HepG2 (cell line): Measurements from ENCODE around the gene ANKRD65. TPM values are rescaled to one million over a fixed set of nuclear protein-coding genes. Genes with fewer than 3 reads are reported as not detected.
A peak's percentile ranks its signal among the peaks of the same experiment; 100 is the strongest.

Source experiments
- AHDC1 ChIP-seq: sonication (generic); formaldehyde crosslinking; IDR thresholded peaks from 2 replicates; pipeline ENCODE4 v1.5.1; 2020; ENCODE audit warnings: mild to moderate bottlenecking, missing genetic modification reagents, borderline replicate concordance
- FOSL2 ChIP-seq: sonication (generic); formaldehyde crosslinking; IDR thresholded peaks from 2 replicates; pipeline ENCODE4 v1.4.0; 2020; ENCODE audit warnings: missing genetic modification reagents
- HNF4G ChIP-seq, 2 experiments: sonication (generic) in 1 of 2; formaldehyde crosslinking in 1 of 2; IDR thresholded peaks; 2 replicates each; pipeline versions ENCODE4 v1.4.0 to v1.6.1; 2011 to 2020; ENCODE audit warnings: borderline replicate concordance in 2 of 2, low read depth in 2 of 2, mild to moderate bottlenecking in 2 of 2, low read length in 1 of 2, missing genetic modification reagents in 1 of 2, moderate library complexity in 1 of 2
- IRF2 ChIP-seq: IDR thresholded peaks from 2 replicates; pipeline ENCODE4 v1.6.1; 2018; ENCODE audit warnings: missing genetic modification reagents, missing compliant biosample characterization
- MYPOP ChIP-seq: sonication (generic); formaldehyde crosslinking; IDR thresholded peaks from 2 replicates; pipeline ENCODE4 v1.8.1; 2023; ENCODE audit warnings: mild to moderate bottlenecking, moderate library complexity, missing genetic modification reagents
- NFIB ChIP-seq: sonication (generic); formaldehyde crosslinking; IDR thresholded peaks from 2 replicates; pipeline ENCODE4 v1.9.0; 2021; ENCODE audit warnings: missing genetic modification reagents, mild to moderate bottlenecking, borderline replicate concordance
- PAXIP1 ChIP-seq: sonication (generic); formaldehyde crosslinking; conservative IDR thresholded peaks from 2 replicates; pipeline ENCODE4 v1.4.0; 2020; ENCODE audit warnings: mild to moderate bottlenecking, missing genetic modification reagents, moderate library complexity
- RBFOX2 ChIP-seq: fragments of 200-400 bp; formaldehyde crosslinking; IDR thresholded peaks from 2 replicates; pipeline ENCODE4 v1.6.1; 2017; ENCODE audit warnings: low read depth, mild to moderate bottlenecking, low read length
- SPEN ChIP-seq: sonication (generic); formaldehyde crosslinking; IDR thresholded peaks from 2 replicates; pipeline ENCODE4 v1.5.1; 2020; ENCODE audit warnings: low read depth, mild to moderate bottlenecking, missing genetic modification reagents
- ZBTB8A ChIP-seq: sonication (generic); formaldehyde crosslinking; IDR thresholded peaks from 2 replicates; pipeline ENCODE4 v1.4.0; 2020; ENCODE audit warnings: mild to moderate bottlenecking, low read depth, missing genetic modification reagents, borderline replicate concordance
- ZMYM4 ChIP-seq: sonication (generic); formaldehyde crosslinking; IDR thresholded peaks from 2 replicates; pipeline ENCODE4 v1.8.1; 2023; ENCODE audit warnings: mild to moderate bottlenecking, missing genetic modification reagents
- ZNF281 ChIP-seq: sonication (generic); formaldehyde crosslinking; IDR thresholded peaks from 2 replicates; pipeline ENCODE4 v1.4.0; 2020; ENCODE audit warnings: missing genetic modification reagents, borderline replicate concordance
- ZNF510 ChIP-seq: sonication (generic); formaldehyde crosslinking; IDR thresholded peaks from 2 replicates; pipeline ENCODE4 v1.4.0; 2020; ENCODE audit warnings: low read depth, mild to moderate bottlenecking, missing genetic modification reagents
- ZNF773 ChIP-seq: sonication (generic); formaldehyde crosslinking; IDR thresholded peaks from 2 replicates; pipeline ENCODE4 v1.4.0; 2020; ENCODE audit warnings: missing genetic modification reagents, borderline replicate concordance
- polyA plus RNA-seq, 8 experiments: library from polyadenylated mRNA; depleted of rRNA in 3 of 8; stranded (reverse) in 7 of 8; unstranded in 1 of 8; fragments of >200 nt; fragmentation: Illumina TruSeq in 4 of 8; extraction: Trizol in 4 of 8; gene quantifications; 2 replicates each; pipeline versions ENCODE4 v1.2.1 to v1.2.3, GENCODE V29; 2011 to 2016; ENCODE audit warnings: low read depth in 4 of 8, missing spikeins in 1 of 8, mixed read lengths in 1 of 8; ENCODE audit not compliant: insufficient read depth in 1 of 8
- total RNA-seq, 5 experiments: library from RNA; depleted of rRNA; stranded (reverse); fragments of >200 nt; fragmentation: Illumina TruSeq; extraction: Trizol; gene quantifications; 2 replicates each; pipeline ENCODE4 v1.2.3, GENCODE V29; 2016; ENCODE audit warnings: low read depth in 1 of 5

ANKRD65 gene
- total and polyA plus RNA-seq, 2 of the 13 experiments (the other 11 are each of a cell fraction or from before 2014, with no cell fraction given) = 12.1 to 30.1 TPM

- TF ChIP-seq SPEN (CRISPR knock-in tag) (peak; percentile 77), AHDC1 (CRISPR knock-in tag) (no peak), HNF4G (IDR thresholded peaks at IDR 0.05; ENCODE audit: borderline replicate concordance, low read depth, low read length) (0 out of 2 replicates have a peak, but pooled peaks have one; percentile 40), HNF4G (CRISPR knock-in tag; IDR thresholded peaks at IDR 0.05; ENCODE audit: borderline replicate concordance, low read depth) (no peak), ZBTB8A (CRISPR knock-in tag) (no peak), ZNF281 (no peak), FOSL2 (CRISPR knock-in tag) (0 out of 2 replicates have a peak, but pooled peaks have one; percentile 6), ZMYM4 (CRISPR knock-in tag) (no peak), MYPOP (CRISPR knock-in tag) (peak; percentile 68; the same call in 1 of the 2 replicates), RBFOX2 (peak; percentile 69), ZNF773 (CRISPR knock-in tag) (no peak), PAXIP1 (CRISPR knock-in tag) (peak; percentile 87), NFIB (CRISPR knock-in tag) (no peak), ZNF510 (no peak), IRF2 (no peak)
Measured at GRCh38 chr1:1421147-1421906, at the start of gene ANKRD65 (continued).
